NCI-H2196 treated with DMSO at 0.1 percent for 48 hours (cell line): ENCODE results near the gene TAF1D.
"Not testable (repeated sequence)": the region's sequence is repeated elsewhere in the genome, so short reads cannot be mapped to it uniquely, and the experiment has no call there.

Source experiments
- DNase-seq: peaks from one replicate; lab custom pipeline; 2025; ENCODE audit not compliant: unreplicated experiment; lab: John Stamatoyannopoulos, UW

TAF1D gene

GRCh38 chr11:93751001-93751400, 9.7 kb upstream of the TAF1D start:
- DNase-seq: no peak

- no peak for DNase-seq
Measured at GRCh38 chr11:93747122-93747521, 5.8 kb upstream of the TAF1D start.

GRCh38 chr11:93746101-93746500, 4.8 kb upstream of the TAF1D start:
- no peak for DNase-seq

GRCh38 chr11:93745005-93745755, 3.9 kb upstream of the TAF1D start:
- not testable (repeated sequence) for DNase-seq

- DNase-seq: no peak
Measured at GRCh38 chr11:93744669-93745004, 3.3 kb upstream of the TAF1D start.

GRCh38 chr11:93743291-93743690, 2.0 kb upstream of the TAF1D start:
- no peak for DNase-seq

- DNase-seq: peak; percentile 26
Measured at GRCh38 chr11:93741882-93742226, 559 bp upstream of the TAF1D start.

GRCh38 chr11:93740730-93741093, 583 bp downstream of the TAF1D start:
- peak; percentile 4 for DNase-seq

GRCh38 chr11:93740031-93740729, 1.1 kb downstream of the TAF1D start:
- no peak for DNase-seq

- DNase-seq: no peak
Measured at GRCh38 chr11:93738647-93739081, 2.6 kb downstream of the TAF1D start.

- no peak for DNase-seq
Measured at GRCh38 chr11:93737904-93738612, 3.2 kb downstream of the TAF1D start.

GRCh38 chr11:93736129-93736528, 5.2 kb downstream of the TAF1D start:
- DNase-seq: no peak

- no peak for DNase-seq
Measured at GRCh38 chr11:93735627-93736026, 5.7 kb downstream of the TAF1D start.

GRCh38 chr11:93734427-93735222, 6.7 kb downstream of the TAF1D start:
- no peak for DNase-seq

GRCh38 chr11:93733474-93733873, 7.8 kb downstream of the TAF1D start:
- DNase-seq: no peak

- DNase-seq: no peak
Measured at GRCh38 chr11:93732237-93732892, 8.9 kb downstream of the TAF1D start.

- no peak for DNase-seq
Measured at GRCh38 chr11:93730108-93731107, 10.9 kb downstream of the TAF1D start.

GRCh38 chr11:93729129-93729616, 12.1 kb downstream of the TAF1D start:
- no peak for DNase-seq

GRCh38 chr11:93728792-93729128, 12.5 kb downstream of the TAF1D start:
- no peak for DNase-seq
